Activated CD4-positive, alpha-beta T cell treated with anti-CD3 and anti-CD28 coated beads, Interleukin-2, amount 50 U/mL, for 24 hours (primary cell): ENCODE results near the gene NKD1.

Source experiments
- DNase-seq, 2 donors: peaks; one replicate each; pipeline ENCODE4 v3.0.0-alpha.2; 2020; ENCODE audit warnings: low read depth in 1 of 2, low spot score in 1 of 2

Gene NKD1

GRCh38 chr16:50598256-50598894 lies 50.2 kb downstream of the NKD1 start:
- DNase-seq: no peak

GRCh38 chr16:50598936-50599361 lies 50.8 kb downstream of the NKD1 start:
- no peak for DNase-seq

- no peak for DNase-seq
These were observed 51.3 kb downstream of the NKD1 start for GRCh38 chr16:50599494-50599893.

- no peak for DNase-seq
These were observed 52.5 kb downstream of the NKD1 start for GRCh38 chr16:50600582-50601283.

GRCh38 chr16:50601341-50601740 lies 53.1 kb downstream of the NKD1 start:
- DNase-seq: no peak

- DNase-seq: no peak
These were observed 53.9 kb downstream of the NKD1 start for GRCh38 chr16:50602126-50602525.

- DNase-seq: no peak
These were observed 54.5 kb downstream of the NKD1 start for GRCh38 chr16:50602531-50603205.

- DNase-seq: no peak
These were observed 55.2 kb downstream of the NKD1 start for GRCh38 chr16:50603206-50604064.

- DNase-seq: no peak
These were observed 55.8 kb downstream of the NKD1 start for GRCh38 chr16:50604065-50604418.

- DNase-seq: no peak
These were observed 56.4 kb downstream of the NKD1 start for GRCh38 chr16:50604610-50605009.

GRCh38 chr16:50605733-50606430 lies 57.7 kb downstream of the NKD1 start:
- DNase-seq: no peak

- no peak for DNase-seq
These were observed 58.3 kb downstream of the NKD1 start for GRCh38 chr16:50606431-50607050.

- no peak for DNase-seq
These were observed 58.8 kb downstream of the NKD1 start for GRCh38 chr16:50607051-50607431.

- DNase-seq: no peak
These were observed 59.3 kb downstream of the NKD1 start for GRCh38 chr16:50607447-50607846.

- no peak for DNase-seq
These were observed 59.9 kb downstream of the NKD1 start for GRCh38 chr16:50607970-50608557.

GRCh38 chr16:50609049-50609448 lies 60.9 kb downstream of the NKD1 start:
- DNase-seq: no peak

GRCh38 chr16:50609471-50609870 lies 61.3 kb downstream of the NKD1 start:
- no peak for DNase-seq

GRCh38 chr16:50610331-50611262 lies 62.4 kb downstream of the NKD1 start:
- DNase-seq: no peak

GRCh38 chr16:50611332-50611934 lies 63.2 kb downstream of the NKD1 start:
- no peak for DNase-seq
